ENCODE data around the gene ACADS. TPM values are rescaled to one million over a fixed set of nuclear protein-coding genes. Genes with fewer than 3 reads are reported as not detected.
A peak's percentile ranks its signal among the peaks of the same experiment; 100 is the strongest.

The ACADS gene
- total RNA-seq, 1 experiment from 2014 or later = 16.1 TPM

DNA sequence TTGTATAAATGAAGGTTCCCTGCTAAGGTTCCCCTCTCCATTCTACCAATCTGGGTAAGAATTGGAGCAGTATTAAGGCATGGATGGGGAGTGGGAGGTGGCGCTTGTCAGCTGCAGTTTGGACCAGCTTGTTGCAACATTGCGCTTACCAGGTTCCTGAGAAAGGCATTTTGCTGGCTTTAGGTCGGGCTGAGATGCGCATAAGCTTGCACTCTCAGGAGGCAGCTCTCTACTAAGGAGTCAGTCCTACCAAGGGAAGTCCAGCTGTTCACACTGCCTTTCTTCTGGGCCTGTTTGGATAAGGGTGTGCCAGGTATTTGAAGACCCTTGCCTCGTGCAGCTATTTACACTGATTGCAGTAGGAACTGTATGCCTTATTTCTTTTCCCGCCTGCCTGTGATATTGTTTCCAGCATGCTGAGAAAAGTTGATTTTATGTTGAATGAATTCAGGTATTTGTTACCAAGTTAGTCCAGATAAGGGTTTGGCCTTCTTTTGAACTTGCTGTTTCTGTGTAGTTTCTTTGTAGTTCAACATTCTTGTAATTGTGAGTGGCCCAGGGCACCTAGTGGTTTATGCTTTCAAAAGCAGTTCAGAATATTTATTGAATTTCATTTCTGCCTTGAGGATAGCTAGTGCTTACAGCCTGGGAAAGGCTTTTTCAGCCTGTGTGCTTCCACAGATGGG, 36.1 kb upstream of the ACADS start:
- Mint-ChIP-seq H3K4me3 (ENCODE audit: low read depth, unreplicated experiment) (peak overlapping the region; percentile 91), H3K27me3 (ENCODE audit: unreplicated experiment) (no peaks in the 10 kb centered on the region), H3K4me1 (ENCODE audit: low read depth, unreplicated experiment) (peaks cover 43% of the 10 kb centered on the region), H3K27ac (ENCODE audit: unreplicated experiment) (peak overlapping the region; percentile 63), H3K36me3 (ENCODE audit: insufficient read depth, unreplicated experiment) (peaks cover 48% of the 10 kb centered on the region), H3K9me3 (ENCODE audit: low read depth, unreplicated experiment) (no peaks in the 10 kb centered on the region)
- no TSS peak for BruUV-seq (replicated peaks)
- CTCF ChIA-PET = interaction anchor here (0.6 to 1.3 kb wide), 5 partner anchors 9 to 108 kb away, joined by 3 to 7 read pairs (median 3); partner anchors contain the start of gene POP5
- no peak for DNase-seq
- TF ChIP-seq, protein P1, sequence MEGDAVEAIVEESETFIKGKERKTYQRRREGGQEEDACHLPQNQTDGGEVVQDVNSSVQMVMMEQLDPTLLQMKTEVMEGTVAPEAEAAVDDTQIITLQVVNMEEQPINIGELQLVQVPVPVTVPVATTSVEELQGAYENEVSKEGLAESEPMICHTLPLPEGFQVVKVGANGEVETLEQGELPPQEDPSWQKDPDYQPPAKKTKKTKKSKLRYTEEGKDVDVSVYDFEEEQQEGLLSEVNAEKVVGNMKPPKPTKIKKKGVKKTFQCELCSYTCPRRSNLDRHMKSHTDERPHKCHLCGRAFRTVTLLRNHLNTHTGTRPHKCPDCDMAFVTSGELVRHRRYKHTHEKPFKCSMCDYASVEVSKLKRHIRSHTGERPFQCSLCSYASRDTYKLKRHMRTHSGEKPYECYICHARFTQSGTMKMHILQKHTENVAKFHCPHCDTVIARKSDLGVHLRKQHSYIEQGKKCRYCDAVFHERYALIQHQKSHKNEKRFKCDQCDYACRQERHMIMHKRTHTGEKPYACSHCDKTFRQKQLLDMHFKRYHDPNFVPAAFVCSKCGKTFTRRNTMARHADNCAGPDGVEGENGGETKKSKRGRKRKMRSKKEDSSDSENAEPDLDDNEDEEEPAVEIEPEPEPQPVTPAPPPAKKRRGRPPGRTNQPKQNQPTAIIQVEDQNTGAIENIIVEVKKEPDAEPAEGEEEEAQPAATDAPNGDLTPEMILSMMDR (IDR thresholded peaks at IDR 0.05; ENCODE audit: unreplicated experiment) = no peak
- intact Hi-C loops (cut with micrococcal nuclease; ENCODE audit: unreplicated experiment) = loop anchor here (2.0 kb wide), 1 partner anchor 21 kb away; the partner anchor contains the start of gene UNC119B

DNA sequence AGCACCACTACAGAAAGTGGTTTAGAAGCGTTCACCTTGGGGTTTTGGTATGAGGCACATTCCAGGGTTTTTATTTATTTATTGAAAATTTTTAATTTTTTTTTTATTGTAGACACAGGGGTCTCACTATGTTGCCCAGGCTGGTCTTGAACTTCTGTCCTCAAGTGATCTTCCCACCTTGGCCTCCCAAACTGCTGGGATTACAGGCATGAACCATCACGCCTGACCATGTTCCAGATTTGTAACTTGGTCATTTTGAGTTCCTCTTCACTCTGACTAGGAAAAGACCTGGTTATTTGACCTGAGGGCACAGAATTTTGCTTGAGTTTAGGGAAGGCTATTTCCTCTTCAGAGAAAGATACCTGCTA, 35.6 kb upstream of the ACADS start:
- no TSS peak for BruUV-seq (replicated peaks)
- TF ChIP-seq, protein P1 (IDR thresholded peaks at IDR 0.05; ENCODE audit: unreplicated experiment) = no peak
- Mint-ChIP-seq H3K9me3 (ENCODE audit: low read depth, unreplicated experiment) (no peaks in the 10 kb centered on the region), H3K4me1 (ENCODE audit: low read depth, unreplicated experiment) (peaks cover 43% of the 10 kb centered on the region), H3K27ac (ENCODE audit: unreplicated experiment) (no peak overlapping the region), H3K36me3 (ENCODE audit: insufficient read depth, unreplicated experiment) (peaks cover 53% of the 10 kb centered on the region), H3K27me3 (ENCODE audit: unreplicated experiment) (no peaks in the 10 kb centered on the region), H3K4me3 (ENCODE audit: low read depth, unreplicated experiment) (peak overlapping the region; percentile 91)
- intact Hi-C loops (cut with micrococcal nuclease; ENCODE audit: unreplicated experiment) = no loop called here
- CTCF ChIA-PET = interaction anchor here (0.6 to 1.3 kb wide), 3 partner anchors 8 to 109 kb away, joined by 3 to 4 read pairs (median 3); partner anchors contain the start of gene POP5
- DNase-seq = no peak

DNA sequence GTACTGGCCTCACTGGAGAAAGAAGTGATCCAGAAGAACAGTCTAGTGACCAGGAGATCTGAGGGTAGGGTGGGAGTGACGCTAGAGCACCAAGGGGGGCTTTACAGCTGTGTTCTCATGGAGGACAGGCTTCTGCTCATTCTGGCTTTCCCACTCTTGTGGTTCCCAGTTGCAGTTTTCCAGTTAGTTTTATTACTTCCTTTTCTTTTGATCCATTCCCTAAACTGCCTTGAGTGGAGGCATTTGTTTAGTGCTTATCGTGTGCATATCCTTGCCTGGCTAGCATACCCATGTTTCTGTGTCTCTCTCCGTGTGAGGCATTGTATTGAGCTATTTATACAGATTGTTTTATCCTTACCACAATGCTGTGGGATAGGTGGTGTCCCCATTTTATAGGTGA, 34.6 kb upstream of the ACADS start:
- H3K27ac Mint-ChIP-seq (ENCODE audit: unreplicated experiment) = no peak overlapping the region
- DNase-seq = no peak
- no TSS peak for BruUV-seq (replicated peaks)
- H3K27me3 Mint-ChIP-seq (ENCODE audit: unreplicated experiment) = no peaks in the 10 kb centered on the region
- intact Hi-C loops (cut with micrococcal nuclease; ENCODE audit: unreplicated experiment) = no loop called here
- peaks cover 43% of the 10 kb centered on the region for H3K4me1 Mint-ChIP-seq (ENCODE audit: low read depth, unreplicated experiment)
- H3K4me3 Mint-ChIP-seq (ENCODE audit: low read depth, unreplicated experiment) = peak overlapping the region; percentile 20
- CTCF ChIA-PET = no interaction called here
- H3K36me3 Mint-ChIP-seq (ENCODE audit: insufficient read depth, unreplicated experiment) = peaks cover 52% of the 10 kb centered on the region
- no peaks in the 10 kb centered on the region for H3K9me3 Mint-ChIP-seq (ENCODE audit: low read depth, unreplicated experiment)
- TF ChIP-seq, protein P1 (IDR thresholded peaks at IDR 0.05; ENCODE audit: unreplicated experiment) = no peak

DNA sequence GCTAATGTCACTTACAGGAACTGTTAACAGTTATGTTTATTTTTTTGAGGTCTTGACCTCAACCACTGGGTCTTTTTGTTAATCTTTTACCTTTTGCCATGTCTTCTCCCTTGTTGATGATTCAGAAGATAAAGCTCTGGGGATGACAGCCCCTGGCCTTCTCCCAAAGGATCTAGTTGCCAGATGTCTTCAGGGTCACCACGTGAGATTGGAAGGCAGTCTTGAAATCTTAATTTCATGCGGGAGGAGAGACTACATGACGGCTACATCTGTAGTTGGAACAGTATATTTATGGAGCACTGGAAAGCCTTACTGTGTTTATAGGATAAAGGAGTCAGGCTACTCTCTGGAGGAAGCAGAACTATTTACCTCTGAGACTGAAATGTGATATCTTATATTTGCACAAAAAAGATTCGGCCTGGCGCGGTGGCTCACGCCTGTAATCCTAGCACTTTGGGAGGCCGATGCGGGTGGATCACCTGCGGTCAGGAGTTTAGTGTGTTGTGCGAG, 33.0 kb upstream of the ACADS start:
- H3K4me3 Mint-ChIP-seq (ENCODE audit: low read depth, unreplicated experiment) = peak overlapping the region; percentile 24
- TF ChIP-seq, protein P1 (IDR thresholded peaks at IDR 0.05; ENCODE audit: unreplicated experiment) = no peak
- peaks cover 43% of the 10 kb centered on the region for H3K4me1 Mint-ChIP-seq (ENCODE audit: low read depth, unreplicated experiment)
- no peaks in the 10 kb centered on the region for H3K9me3 Mint-ChIP-seq (ENCODE audit: low read depth, unreplicated experiment)
- no peak overlapping the region for H3K27ac Mint-ChIP-seq (ENCODE audit: unreplicated experiment)
- CTCF ChIA-PET = no interaction called here
- intact Hi-C loops (cut with micrococcal nuclease; ENCODE audit: unreplicated experiment) = no loop called here
- no peak for DNase-seq
- no TSS peak for BruUV-seq (replicated peaks)
- H3K27me3 Mint-ChIP-seq (ENCODE audit: unreplicated experiment) = no peaks in the 10 kb centered on the region
- peaks cover 46% of the 10 kb centered on the region for H3K36me3 Mint-ChIP-seq (ENCODE audit: insufficient read depth, unreplicated experiment)

Data from Calu3 (cell line).